Activated T-helper 2 cell treated with anti-CD3 and anti-CD28 coated beads, Interferon-gamma antibody, Interleukin-2, Interleukin-4, amounts not matched to agents 10 μg/mL and 5 μg/mL and 100 μg/mL, durations not matched to agents 14 hours and 24 hours and 36 hours (primary cell): ENCODE measurements around the gene AFF1. TPM values are rescaled to one million over a fixed set of nuclear protein-coding genes. Genes with fewer than 3 reads are reported as not detected.

Source experiments
- DNase-seq: peaks from one replicate; pipeline ENCODE4 v3.0.0; 2021; ENCODE audit warnings: low spot score
- H3K27ac Mint-ChIP-seq: one replicate; pipeline ENCODE4 v1.8.0; 2021; ENCODE audit warnings: mixed read lengths
- H3K27me3 Mint-ChIP-seq: one replicate; pipeline ENCODE4 v1.8.0; 2021; ENCODE audit warnings: low read depth, mixed read lengths
- H3K36me3 Mint-ChIP-seq: one replicate; pipeline ENCODE4 v1.8.0; 2021; ENCODE audit warnings: low read depth, mixed read lengths
- H3K4me1 Mint-ChIP-seq: one replicate; pipeline ENCODE4 v1.8.0; 2021; ENCODE audit warnings: low read depth, mixed read lengths
- H3K4me3 Mint-ChIP-seq: one replicate; pipeline ENCODE4 v1.8.0; 2021; ENCODE audit warnings: low read depth, mild to moderate bottlenecking, moderate library complexity, mixed read lengths
- H3K9me3 Mint-ChIP-seq: one replicate; pipeline ENCODE4 v1.8.0; 2021; ENCODE audit warnings: mixed read lengths
- intact Hi-C: fragments of 100-400 bp; cut with micrococcal nuclease; formaldehyde crosslinking; loops from one replicate; pipeline ENCODE4 v1.15.1; 2023
- total RNA-seq: library from RNA; stranded (reverse); gene quantifications from 2 replicates; pipeline ENCODE4 v1.2.3, GENCODE V29; 2022

AFF1 gene
- total RNA-seq, 1 donor from 2014 or later: 60.4 TPM

- H3K36me3 Mint-ChIP-seq: peaks cover 11% of the 10 kb centered on the region
- peaks cover 83% of the 10 kb centered on the region for H3K4me1 Mint-ChIP-seq
- H3K9me3 Mint-ChIP-seq: no peaks in the 10 kb centered on the region
- no peak for DNase-seq
- no peak overlapping the region for H3K4me3 Mint-ChIP-seq
- peak overlapping the region; percentile 56 for H3K27ac Mint-ChIP-seq
- intact Hi-C loops: no loop called here
- H3K27me3 Mint-ChIP-seq: no peaks in the 10 kb centered on the region
These were observed 80.6 kb downstream of the AFF1 start for GRCh38 chr4:87015416-87015815.

- Mint-ChIP-seq H3K27ac (peak overlapping the region; percentile 79), H3K4me1 (peaks cover 76% of the 10 kb centered on the region), H3K9me3 (no peaks in the 10 kb centered on the region), H3K36me3 (peaks cover 15% of the 10 kb centered on the region), H3K4me3 (peak overlapping the region; percentile 19), H3K27me3 (no peaks in the 10 kb centered on the region)
- DNase-seq: no peak
- intact Hi-C loops: loop anchor here (1.0 kb wide), 2 partner anchors 10 to 41 kb away; no protein-coding TSS in a partner anchor
These were observed 83.0 kb downstream of the AFF1 start for GRCh38 chr4:87017580-87018342.

GRCh38 chr4:87018753-87019152 lies 83.9 kb downstream of the AFF1 start:
- Mint-ChIP-seq H3K4me1 (peaks cover 70% of the 10 kb centered on the region), H3K9me3 (no peaks in the 10 kb centered on the region), H3K27ac (peak overlapping the region; percentile 28), H3K4me3 (no peak overlapping the region), H3K27me3 (no peaks in the 10 kb centered on the region), H3K36me3 (peaks cover 15% of the 10 kb centered on the region)
- DNase-seq: no peak
- intact Hi-C loops: no loop called here

- intact Hi-C loops: no loop called here
- no peak for DNase-seq
- Mint-ChIP-seq H3K4me3 (no peak overlapping the region), H3K36me3 (peaks cover 15% of the 10 kb centered on the region), H3K4me1 (peaks cover 67% of the 10 kb centered on the region), H3K9me3 (no peaks in the 10 kb centered on the region), H3K27me3 (no peaks in the 10 kb centered on the region), H3K27ac (peak overlapping the region; percentile 75)
These were observed 84.5 kb downstream of the AFF1 start for GRCh38 chr4:87019246-87019791.

DNA sequence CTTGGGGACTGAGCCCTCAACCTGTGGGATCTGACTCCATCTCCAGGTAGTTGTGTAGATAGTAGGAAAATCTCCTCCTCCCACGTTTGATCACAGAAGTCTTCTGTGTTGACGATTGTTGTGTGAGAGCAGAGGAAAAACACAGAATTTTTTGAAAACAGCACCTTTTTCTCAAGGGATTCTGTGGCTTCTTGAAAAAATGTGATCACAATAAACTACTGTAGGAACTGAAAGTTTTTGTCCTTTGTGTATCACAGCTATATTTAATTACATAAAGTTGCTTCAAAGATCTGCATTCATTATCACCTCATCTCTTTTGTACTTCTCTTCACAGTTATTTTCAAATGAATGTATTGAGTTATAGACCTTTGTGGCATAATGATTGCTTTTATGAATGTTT lies 85.1 kb downstream of the AFF1 start:
- peaks cover 18% of the 10 kb centered on the region for H3K36me3 Mint-ChIP-seq
- H3K9me3 Mint-ChIP-seq: no peaks in the 10 kb centered on the region
- H3K4me3 Mint-ChIP-seq: peak overlapping the region; percentile 3
- intact Hi-C loops: no loop called here
- H3K27me3 Mint-ChIP-seq: no peaks in the 10 kb centered on the region
- no peak for DNase-seq
- H3K4me1 Mint-ChIP-seq: peaks cover 61% of the 10 kb centered on the region
- peak overlapping the region; percentile 75 for H3K27ac Mint-ChIP-seq

- peaks cover 12% of the 10 kb centered on the region for H3K36me3 Mint-ChIP-seq
- DNase-seq: no peak
- peaks cover 39% of the 10 kb centered on the region for H3K4me1 Mint-ChIP-seq
- no peak overlapping the region for H3K27ac Mint-ChIP-seq
- H3K4me3 Mint-ChIP-seq: no peak overlapping the region
- H3K9me3 Mint-ChIP-seq: no peaks in the 10 kb centered on the region
- H3K27me3 Mint-ChIP-seq: no peaks in the 10 kb centered on the region
- intact Hi-C loops: no loop called here
These were observed 89.4 kb downstream of the AFF1 start for GRCh38 chr4:87024201-87024600.

- H3K27ac Mint-ChIP-seq: no peak overlapping the region
- no peaks in the 10 kb centered on the region for H3K27me3 Mint-ChIP-seq
- peaks cover 38% of the 10 kb centered on the region for H3K4me1 Mint-ChIP-seq
These were observed 90.3 kb downstream of the AFF1 start for GRCh38 chr4:87025023-87025613.

GRCh38 chr4:87025614-87026041 lies 90.8 kb downstream of the AFF1 start:
- H3K4me3 Mint-ChIP-seq: no peak overlapping the region
- H3K4me1 Mint-ChIP-seq: peaks cover 33% of the 10 kb centered on the region
- peaks cover 8% of the 10 kb centered on the region for H3K36me3 Mint-ChIP-seq
- no peak for DNase-seq
- no peak overlapping the region for H3K27ac Mint-ChIP-seq
- intact Hi-C loops: no loop called here
- H3K9me3 Mint-ChIP-seq: no peaks in the 10 kb centered on the region
- no peaks in the 10 kb centered on the region for H3K27me3 Mint-ChIP-seq

More at GRCh38 chr4:87025023-87025613, 90.3 kb downstream of the AFF1 start:
- no peaks in the 10 kb centered on the region for H3K9me3 Mint-ChIP-seq
- no peak for DNase-seq
- peaks cover 11% of the 10 kb centered on the region for H3K36me3 Mint-ChIP-seq
- no peak overlapping the region for H3K4me3 Mint-ChIP-seq
- intact Hi-C loops: no loop called here

DNA sequence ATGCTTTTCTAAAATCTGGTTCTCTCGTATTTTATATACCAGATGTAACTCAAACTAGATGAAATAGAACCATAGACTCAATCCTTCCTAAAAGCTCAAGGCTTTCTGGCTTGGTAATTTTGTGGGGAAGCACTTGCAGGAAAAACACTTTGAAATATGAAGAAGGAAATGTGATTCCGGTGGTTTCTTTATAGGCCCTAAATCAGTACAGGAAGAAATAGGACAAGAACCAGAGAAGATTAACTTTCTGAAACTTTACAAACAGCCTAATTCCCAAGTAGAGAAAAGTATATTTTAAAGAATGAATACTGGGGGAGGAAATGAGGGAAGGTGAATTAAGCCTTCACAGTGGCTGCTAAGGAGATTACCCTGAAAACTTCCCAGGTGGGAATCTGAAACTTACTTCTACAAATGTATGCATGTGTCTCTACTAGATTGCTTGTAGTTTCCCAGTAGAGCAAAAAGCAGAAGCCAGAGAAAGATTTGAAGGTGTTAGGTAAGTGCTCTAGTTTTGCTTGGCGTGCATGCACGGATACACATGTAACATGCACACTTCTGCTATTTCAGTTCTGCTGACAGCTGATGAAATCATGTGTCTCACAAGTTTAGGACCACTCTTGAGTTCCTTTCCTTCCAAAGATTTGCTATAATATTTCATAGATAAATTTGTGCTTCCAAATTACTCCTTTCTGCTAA lies 92.1 kb downstream of the AFF1 start:
- Mint-ChIP-seq H3K27me3 (no peaks in the 10 kb centered on the region), H3K27ac (no peak overlapping the region), H3K9me3 (no peaks in the 10 kb centered on the region), H3K36me3 (peaks cover 4% of the 10 kb centered on the region), H3K4me1 (peaks cover 26% of the 10 kb centered on the region), H3K4me3 (no peak overlapping the region)
- intact Hi-C loops: no loop called here
- DNase-seq: no peak

DNA sequence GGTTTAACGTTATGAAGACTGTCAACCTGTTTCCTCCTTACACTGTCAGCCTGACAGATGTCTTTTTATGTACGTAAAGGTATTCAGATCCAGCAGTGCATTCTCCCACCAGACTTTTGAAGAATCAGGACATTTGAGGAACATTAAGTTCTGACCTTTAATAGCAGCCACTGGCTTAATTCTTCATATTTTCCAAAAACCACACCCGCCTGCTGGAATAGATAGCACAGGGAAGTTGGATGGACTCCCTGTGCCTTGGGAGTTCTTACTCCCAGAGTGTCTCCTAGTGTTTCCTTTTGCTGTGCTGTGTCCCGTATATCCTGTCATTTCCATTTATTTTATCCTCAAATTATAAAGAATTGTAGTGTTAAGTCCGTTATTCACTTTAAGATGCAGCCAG lies 94.5 kb downstream of the AFF1 start:
- H3K36me3 Mint-ChIP-seq: peaks cover 4% of the 10 kb centered on the region
- no peak overlapping the region for H3K4me3 Mint-ChIP-seq
- intact Hi-C loops: no loop called here

DNA sequence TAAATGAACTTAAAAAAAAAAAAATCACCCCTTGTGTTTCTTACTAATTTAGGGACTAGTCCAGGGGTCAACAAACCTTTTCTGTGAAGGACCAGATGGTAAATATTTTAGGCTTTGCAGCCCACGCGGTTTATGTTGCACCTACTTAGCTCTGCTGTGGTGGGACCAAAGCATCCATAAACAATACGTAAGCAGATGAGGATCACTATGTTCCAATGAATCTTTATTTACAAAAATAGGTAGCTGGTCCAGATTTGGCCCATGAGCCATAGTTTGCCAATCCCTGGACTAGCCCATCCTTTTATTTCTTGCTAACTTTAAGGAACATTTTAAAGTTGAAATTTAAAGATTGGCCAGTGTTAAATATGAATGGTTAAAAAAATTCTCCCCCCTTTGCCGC lies 95.3 kb downstream of the AFF1 start:
- intact Hi-C loops: no loop called here
- no peaks in the 10 kb centered on the region for H3K36me3 Mint-ChIP-seq

More for the DNA sequence above, 94.5 kb downstream of the AFF1 start:
- DNase-seq: no peak
- Mint-ChIP-seq H3K9me3 (no peaks in the 10 kb centered on the region), H3K4me1 (peaks cover 24% of the 10 kb centered on the region), H3K27ac (no peak overlapping the region), H3K27me3 (no peaks in the 10 kb centered on the region)

DNA sequence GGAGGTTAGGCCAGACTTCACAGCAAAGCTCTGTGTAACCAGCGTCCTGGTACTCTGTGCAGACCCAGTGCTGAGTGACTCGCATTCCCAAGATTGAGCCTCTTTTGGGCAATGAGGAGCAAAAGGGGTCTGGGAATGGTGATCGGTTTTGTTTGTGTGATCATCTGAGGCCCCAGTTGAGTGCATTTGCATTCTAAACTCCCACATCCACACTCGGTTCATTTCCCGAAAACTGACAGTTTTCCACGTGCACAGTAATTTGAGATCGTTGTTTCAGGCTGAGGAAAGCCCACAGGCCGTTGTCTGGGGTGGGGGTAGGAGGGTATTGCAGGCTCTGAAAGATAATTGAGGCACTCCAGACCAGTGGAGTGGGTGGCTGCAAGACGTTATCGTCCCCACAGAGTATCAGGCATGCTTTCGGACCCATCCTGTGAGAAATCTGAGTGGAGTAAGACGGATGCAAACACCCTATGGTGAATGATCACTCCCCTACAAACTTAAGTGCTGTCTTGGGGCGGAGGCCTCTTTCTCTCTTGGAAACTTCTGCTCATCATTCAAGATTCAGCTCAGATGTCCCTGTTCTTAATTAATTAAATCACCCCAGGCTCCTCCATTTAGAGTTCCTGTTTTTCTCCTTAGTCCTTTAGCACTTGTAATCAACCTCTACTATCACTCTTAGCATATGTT lies 96.1 kb downstream of the AFF1 start:
- Mint-ChIP-seq H3K27me3 (no peaks in the 10 kb centered on the region), H3K4me1 (peaks cover 24% of the 10 kb centered on the region), H3K9me3 (no peaks in the 10 kb centered on the region), H3K4me3 (no peak overlapping the region), H3K27ac (no peak overlapping the region), H3K36me3 (no peaks in the 10 kb centered on the region)
- intact Hi-C loops: no loop called here
- no peak for DNase-seq

More for the DNA sequence above, 95.3 kb downstream of the AFF1 start:
- Mint-ChIP-seq H3K27ac (no peak overlapping the region), H3K27me3 (no peaks in the 10 kb centered on the region), H3K4me1 (peaks cover 30% of the 10 kb centered on the region), H3K9me3 (no peaks in the 10 kb centered on the region), H3K4me3 (no peak overlapping the region)
- DNase-seq: no peak
